Progenitor cell of endocrine pancreas (in vitro differentiated cells): Measurements from ENCODE around the gene RPS4Y2. TPM values are rescaled to one million over a fixed set of nuclear protein-coding genes. Genes with fewer than 3 reads are reported as not detected.

ENCODE experiments used
- DNase-seq: peaks from one replicate; pipeline ENCODE4 v3.0.0; 2021; ENCODE audit warnings: low spot score; ENCODE audit not compliant: unreplicated experiment
- H3K27ac Mint-ChIP-seq: 2 replicates; pipeline ENCODE4 v1.8.0; 2021; ENCODE audit warnings: mild to moderate bottlenecking, moderate library complexity, mixed read lengths
- H3K27me3 Mint-ChIP-seq: 2 replicates; pipeline ENCODE4 v1.8.0; 2021; ENCODE audit warnings: mixed read lengths
- H3K36me3 Mint-ChIP-seq: 2 replicates; pipeline ENCODE4 v1.8.0; 2022; ENCODE audit warnings: mixed read lengths; ENCODE audit not compliant: insufficient read depth
- H3K4me1 Mint-ChIP-seq: 2 replicates; pipeline ENCODE4 v1.8.0; 2021; ENCODE audit warnings: low read depth, mixed read lengths
- H3K4me3 Mint-ChIP-seq: 2 replicates; pipeline ENCODE4 v1.8.0; 2021; ENCODE audit warnings: low read depth, mild to moderate bottlenecking, moderate library complexity, mixed read lengths
- H3K9me3 Mint-ChIP-seq: 2 replicates; pipeline ENCODE4 v1.8.0; 2021; ENCODE audit warnings: low read depth, mixed read lengths
- CTCF ChIP-seq: fragments of 200-600 bp; sonication (generic); IDR thresholded peaks from one replicate; pipeline ENCODE4 v1.5.0; 2021; ENCODE audit warnings: antibody characterized with exemption, mild to moderate bottlenecking; ENCODE audit not compliant: unreplicated experiment
- total RNA-seq: library from RNA; stranded (reverse); gene quantifications from 2 replicates; pipeline ENCODE4 v1.2.1, GENCODE V29; 2021

The RPS4Y2 gene
- total RNA-seq, 1 donor from 2014 or later: not detected

GRCh38 chrY:20784965-20785364 is 29.1 kb downstream of the RPS4Y2 start:
- H3K4me1 Mint-ChIP-seq: no peaks in the 10 kb centered on the region
- H3K4me3 Mint-ChIP-seq: no peak overlapping the region

GRCh38 chrY:20787076-20787475 is 31.2 kb downstream of the RPS4Y2 start:
- no peaks in the 10 kb centered on the region for H3K27me3 Mint-ChIP-seq
- no peak for TF ChIP-seq CTCF
- H3K9me3 Mint-ChIP-seq: no peaks in the 10 kb centered on the region
- no peaks in the 10 kb centered on the region for H3K4me1 Mint-ChIP-seq
- DNase-seq: no peak
- no peak overlapping the region for H3K4me3 Mint-ChIP-seq
- H3K36me3 Mint-ChIP-seq: no peaks in the 10 kb centered on the region
- H3K27ac Mint-ChIP-seq: no peak overlapping the region

More at GRCh38 chrY:20784965-20785364, 29.1 kb downstream of the RPS4Y2 start:
- H3K27ac Mint-ChIP-seq: no peak overlapping the region
- H3K9me3 Mint-ChIP-seq: no peaks in the 10 kb centered on the region
- TF ChIP-seq CTCF: no peak
- no peaks in the 10 kb centered on the region for H3K36me3 Mint-ChIP-seq
- H3K27me3 Mint-ChIP-seq: no peaks in the 10 kb centered on the region
- no peak for DNase-seq

- Mint-ChIP-seq H3K27me3 (no peaks in the 10 kb centered on the region), H3K9me3 (no peaks in the 10 kb centered on the region), H3K36me3 (no peaks in the 10 kb centered on the region), H3K4me1 (no peaks in the 10 kb centered on the region), H3K27ac (no peak overlapping the region), H3K4me3 (no peak overlapping the region)
- DNase-seq: no peak
- no peak for TF ChIP-seq CTCF
Observed at GRCh38 chrY:20798351-20799049, 42.6 kb downstream of the RPS4Y2 start.

- Mint-ChIP-seq H3K36me3 (no peaks in the 10 kb centered on the region), H3K9me3 (no peaks in the 10 kb centered on the region), H3K27ac (no peak overlapping the region), H3K4me3 (no peak overlapping the region), H3K4me1 (no peaks in the 10 kb centered on the region), H3K27me3 (no peaks in the 10 kb centered on the region)
- DNase-seq: no peak
- TF ChIP-seq CTCF: no peak
Observed at GRCh38 chrY:20802659-20803058, 46.8 kb downstream of the RPS4Y2 start.

- H3K36me3 Mint-ChIP-seq: no peaks in the 10 kb centered on the region
- TF ChIP-seq CTCF: no peak
- H3K27ac Mint-ChIP-seq: no peak overlapping the region
Observed at GRCh38 chrY:20806243-20806642, 50.3 kb downstream of the RPS4Y2 start.

More at GRCh38 chrY:20806243-20806642, 50.3 kb downstream of the RPS4Y2 start:
- DNase-seq: no peak
- no peaks in the 10 kb centered on the region for H3K4me1 Mint-ChIP-seq
- no peak overlapping the region for H3K4me3 Mint-ChIP-seq
- H3K27me3 Mint-ChIP-seq: no peaks in the 10 kb centered on the region
- no peaks in the 10 kb centered on the region for H3K9me3 Mint-ChIP-seq
